Measurements from ENCODE around the gene CDC14A. TPM values are rescaled to one million over a fixed set of nuclear protein-coding genes. Genes with fewer than 3 reads are reported as not detected.

Gene CDC14A
- total RNA-seq, 2 experiments from 2014 or later = 4.9 to 7.2 TPM

GRCh38 chr1:100542285-100542684 lies 190.0 kb downstream of the CDC14A start:
- Histone ChIP-seq H3K27ac (ENCODE audit: low read depth, low read length, poor library complexity, severe bottlenecking) (no peak overlapping the region), H3K4me3 (ENCODE audit: low read depth, low read length, poor library complexity, severe bottlenecking) (no peak overlapping the region), H4K20me1 (ENCODE audit: insufficient read depth, low read length) (no peaks in the 10 kb centered on the region), H3K9me2 (ENCODE audit: insufficient read depth, low read length) (no peaks in the 10 kb centered on the region), H3K4me2 (ENCODE audit: low read length) (no peak overlapping the region), H3K79me2 (ENCODE audit: insufficient read depth, low read depth, low read length) (no peaks in the 10 kb centered on the region), H3K36me3 (ENCODE audit: insufficient read depth, low read length) (no peaks in the 10 kb centered on the region), H3K9me3 (ENCODE audit: low read length) (no peaks in the 10 kb centered on the region), H2AFZ (ENCODE audit: low read length) (no peak overlapping the region), H3K4me1 (ENCODE audit: insufficient read depth, low read length, poor library complexity, severe bottlenecking) (no peaks in the 10 kb centered on the region)
- intact Hi-C loops (cut with micrococcal nuclease; ENCODE audit: unreplicated experiment) = no loop called here
- no TSS peak for BruUV-seq (replicated peaks)
- DNase-seq (ENCODE audit: low spot score) = no peak
- POLR2A ChIA-PET = no interaction called here
- CTCF ChIA-PET (ENCODE audit: unreplicated experiment) = no interaction called here
- TF ChIP-seq CTCF (conservative IDR thresholded peaks at IDR 0.05; ENCODE audit: low read length) (no peak), EZH2phosphoT487 (IDR thresholded peaks at IDR 0.05; ENCODE audit: borderline replicate concordance, low read depth, low read length) (no peak)

GRCh38 chr1:100543640-100544039 lies 191.3 kb downstream of the CDC14A start:
- H3K4me2 ChIP-seq (ENCODE audit: low read length) = no peak overlapping the region
- TF ChIP-seq EZH2phosphoT487 (IDR thresholded peaks at IDR 0.05; ENCODE audit: borderline replicate concordance, low read depth, low read length) (no peak), CTCF (conservative IDR thresholded peaks at IDR 0.05; ENCODE audit: low read length) (peak; percentile 80)
- H3K79me2 ChIP-seq (ENCODE audit: insufficient read depth, low read depth, low read length) = no peaks in the 10 kb centered on the region
- H3K4me1 ChIP-seq (ENCODE audit: insufficient read depth, low read length, poor library complexity, severe bottlenecking) = no peaks in the 10 kb centered on the region
- no peaks in the 10 kb centered on the region for H4K20me1 ChIP-seq (ENCODE audit: insufficient read depth, low read length)
- no TSS peak for BruUV-seq (replicated peaks)
- no peaks in the 10 kb centered on the region for H3K36me3 ChIP-seq (ENCODE audit: insufficient read depth, low read length)
- intact Hi-C loops (cut with micrococcal nuclease; ENCODE audit: unreplicated experiment) = no loop called here
- peak; percentile 36 for DNase-seq (ENCODE audit: low spot score)
- no peaks in the 10 kb centered on the region for H3K9me2 ChIP-seq (ENCODE audit: insufficient read depth, low read length)
- CTCF ChIA-PET (ENCODE audit: unreplicated experiment) = no interaction called here
- no peak overlapping the region for H3K4me3 ChIP-seq (ENCODE audit: low read depth, low read length, poor library complexity, severe bottlenecking)
- no peaks in the 10 kb centered on the region for H3K9me3 ChIP-seq (ENCODE audit: low read length)
- no peak overlapping the region for H2AFZ ChIP-seq (ENCODE audit: low read length)
- H3K27ac ChIP-seq (ENCODE audit: low read depth, low read length, poor library complexity, severe bottlenecking) = no peak overlapping the region
- POLR2A ChIA-PET = interaction anchor here (0.9 kb wide), 1 partner anchor 47 kb away, joined by 3 read pairs; no protein-coding TSS in a partner anchor

- no peaks in the 10 kb centered on the region for H3K79me2 ChIP-seq (ENCODE audit: insufficient read depth, low read depth, low read length)
- CTCF ChIA-PET (ENCODE audit: unreplicated experiment) = no interaction called here
- POLR2A ChIA-PET = no interaction called here
- no peak overlapping the region for H3K4me2 ChIP-seq (ENCODE audit: low read length)
- H3K36me3 ChIP-seq (ENCODE audit: insufficient read depth, low read length) = no peaks in the 10 kb centered on the region
- H3K27ac ChIP-seq (ENCODE audit: low read depth, low read length, poor library complexity, severe bottlenecking) = no peak overlapping the region
- BruUV-seq (replicated peaks) = no TSS peak
- TF ChIP-seq EZH2phosphoT487 (IDR thresholded peaks at IDR 0.05; ENCODE audit: borderline replicate concordance, low read depth, low read length) = no peak
- TF ChIP-seq CTCF (conservative IDR thresholded peaks at IDR 0.05; ENCODE audit: low read length) = no peak
- no peak overlapping the region for H2AFZ ChIP-seq (ENCODE audit: low read length)
- intact Hi-C loops (cut with micrococcal nuclease; ENCODE audit: unreplicated experiment) = no loop called here
- no peaks in the 10 kb centered on the region for H3K9me2 ChIP-seq (ENCODE audit: insufficient read depth, low read length)
- no peak overlapping the region for H3K4me3 ChIP-seq (ENCODE audit: low read depth, low read length, poor library complexity, severe bottlenecking)
- H3K9me3 ChIP-seq (ENCODE audit: low read length) = no peaks in the 10 kb centered on the region
- H4K20me1 ChIP-seq (ENCODE audit: insufficient read depth, low read length) = no peaks in the 10 kb centered on the region
- DNase-seq (ENCODE audit: low spot score) = no peak
- no peaks in the 10 kb centered on the region for H3K4me1 ChIP-seq (ENCODE audit: insufficient read depth, low read length, poor library complexity, severe bottlenecking)
Observed at GRCh38 chr1:100544791-100545190, 192.5 kb downstream of the CDC14A start.
